ENCODE data around the gene GALNT8.

The GALNT8 gene

GRCh38 chr12:4796694-4797482, 76.7 kb downstream of the GALNT8 start:
- DNase-seq (ENCODE audit: low read depth in 2 of 2), result no peak

GRCh38 chr12:4800555-4800954, 80.4 kb downstream of the GALNT8 start:
- no peak for DNase-seq (ENCODE audit: low read depth in 2 of 2)

- no peak for DNase-seq (ENCODE audit: low read depth in 2 of 2)
Measured at GRCh38 chr12:4802841-4803240, 82.6 kb downstream of the GALNT8 start.

GRCh38 chr12:4806439-4807115, 86.4 kb downstream of the GALNT8 start:
- DNase-seq (ENCODE audit: low read depth in 2 of 2), result no peak

DNA sequence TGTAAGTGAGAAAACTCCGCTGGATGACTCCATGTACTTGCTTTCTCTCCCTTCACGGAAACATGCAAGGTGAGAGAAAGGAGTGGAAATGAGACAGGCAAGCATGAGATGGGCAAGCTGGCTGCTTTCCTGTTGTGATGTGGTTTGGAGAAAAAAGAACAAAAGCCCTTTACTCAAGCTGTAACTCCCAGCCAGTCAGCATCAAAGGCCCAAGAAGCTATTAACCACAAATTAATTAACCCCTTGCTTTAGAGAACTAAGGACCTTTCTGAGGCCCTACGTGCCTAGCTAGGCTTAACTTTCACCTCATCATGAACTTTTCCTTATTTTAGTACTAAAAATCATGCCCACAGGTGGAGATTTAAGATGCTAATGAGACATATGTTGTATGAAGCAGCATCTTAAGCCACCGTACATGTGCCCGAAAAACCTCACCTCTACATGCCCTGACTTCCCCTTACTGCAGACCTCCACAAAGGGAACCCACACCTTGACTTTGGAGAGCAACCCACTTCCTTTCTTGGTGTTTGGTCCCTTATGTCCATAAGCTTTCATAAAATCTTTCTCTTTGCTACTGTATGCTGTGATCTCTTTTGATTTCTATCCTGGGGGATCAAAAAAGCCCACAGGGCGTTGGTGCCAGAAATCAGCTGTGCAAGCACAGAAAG, 87.0 kb downstream of the GALNT8 start:
- no peak for DNase-seq (ENCODE audit: low read depth in 2 of 2)

GRCh38 chr12:4807813-4808212, 87.6 kb downstream of the GALNT8 start:
- DNase-seq (ENCODE audit: low read depth in 2 of 2), result no peak

- DNase-seq (ENCODE audit: low read depth in 2 of 2), result no peak
Measured at GRCh38 chr12:4809013-4809448, 88.8 kb downstream of the GALNT8 start.

DNA sequence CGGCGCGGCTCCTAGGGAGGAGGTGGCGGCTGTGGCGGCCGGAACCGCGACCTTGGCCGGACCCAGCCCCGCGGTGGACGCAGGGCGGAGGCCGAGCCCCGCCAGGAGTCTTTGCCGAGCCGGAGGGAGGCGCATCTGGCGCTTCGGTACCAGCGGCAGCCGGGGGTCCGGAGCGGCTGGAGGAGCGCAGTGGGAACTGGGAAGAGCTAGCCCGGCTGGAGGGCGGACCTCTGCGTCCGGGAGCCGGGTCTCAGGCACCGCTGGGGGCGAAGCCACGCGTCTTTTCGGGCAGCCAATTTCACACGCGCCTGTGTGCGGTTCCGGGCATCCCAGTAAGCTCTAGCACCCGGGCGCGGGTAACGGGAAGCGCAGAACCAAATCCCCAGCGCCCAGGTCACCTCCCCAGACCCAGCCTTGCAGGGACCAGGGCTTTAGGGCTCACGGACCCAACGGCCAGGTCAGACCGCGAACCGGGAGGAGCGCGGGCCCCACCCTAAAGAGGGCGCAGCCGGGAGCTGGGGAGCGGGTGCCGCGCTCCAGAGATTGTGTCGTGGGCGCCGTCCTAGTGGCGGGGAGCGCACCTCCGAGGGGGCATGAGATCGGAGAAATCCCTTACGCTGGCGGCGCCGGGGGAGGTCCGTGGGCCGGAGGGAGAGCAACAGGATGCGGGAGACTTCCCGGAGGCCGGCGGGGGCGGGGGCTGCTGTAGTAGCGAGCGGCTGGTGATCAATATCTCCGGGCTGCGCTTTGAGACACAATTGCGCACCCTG, 89.4 kb downstream of the GALNT8 start:
- DNase-seq (ENCODE audit: low read depth in 2 of 2), result no peak

DNA sequence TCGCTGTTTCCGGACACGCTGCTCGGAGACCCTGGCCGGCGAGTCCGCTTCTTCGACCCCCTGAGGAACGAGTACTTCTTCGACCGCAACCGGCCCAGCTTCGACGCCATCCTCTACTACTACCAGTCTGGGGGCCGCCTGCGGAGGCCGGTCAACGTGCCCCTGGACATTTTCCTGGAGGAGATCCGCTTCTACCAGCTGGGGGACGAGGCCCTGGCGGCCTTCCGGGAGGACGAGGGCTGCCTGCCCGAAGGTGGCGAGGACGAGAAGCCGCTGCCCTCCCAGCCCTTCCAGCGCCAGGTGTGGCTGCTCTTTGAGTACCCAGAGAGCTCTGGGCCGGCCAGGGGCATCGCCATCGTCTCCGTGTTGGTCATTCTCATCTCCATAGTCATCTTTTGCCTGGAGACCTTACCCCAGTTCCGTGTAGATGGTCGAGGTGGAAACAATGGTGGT, 90.0 kb downstream of the GALNT8 start:
- DNase-seq (ENCODE audit: low read depth in 2 of 2), result no peak

- no peak for DNase-seq (ENCODE audit: low read depth in 2 of 2)
Measured at GRCh38 chr12:4812624-4813327, 92.6 kb downstream of the GALNT8 start.

DNA sequence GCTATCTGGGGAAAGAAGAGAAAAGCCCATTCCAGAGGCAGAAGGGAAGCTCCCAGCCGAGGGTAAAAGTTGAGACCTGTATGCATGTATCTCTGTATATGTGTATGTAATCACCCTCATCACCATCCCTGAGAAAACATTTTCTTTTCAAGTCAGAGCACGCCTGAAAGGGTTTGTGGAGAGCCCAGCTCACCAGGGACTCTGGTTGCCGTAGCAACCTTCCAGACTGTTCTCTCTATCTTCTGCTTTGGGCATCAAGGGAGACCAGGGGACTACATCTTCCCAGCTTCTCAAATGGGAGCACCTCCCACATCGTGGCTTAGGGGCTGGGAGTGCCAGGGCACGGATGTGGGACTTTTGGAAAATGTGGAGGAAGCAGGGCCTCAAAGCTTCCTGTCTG, 93.5 kb downstream of the GALNT8 start:
- DNase-seq (ENCODE audit: low read depth in 2 of 2), result no peak

DNA sequence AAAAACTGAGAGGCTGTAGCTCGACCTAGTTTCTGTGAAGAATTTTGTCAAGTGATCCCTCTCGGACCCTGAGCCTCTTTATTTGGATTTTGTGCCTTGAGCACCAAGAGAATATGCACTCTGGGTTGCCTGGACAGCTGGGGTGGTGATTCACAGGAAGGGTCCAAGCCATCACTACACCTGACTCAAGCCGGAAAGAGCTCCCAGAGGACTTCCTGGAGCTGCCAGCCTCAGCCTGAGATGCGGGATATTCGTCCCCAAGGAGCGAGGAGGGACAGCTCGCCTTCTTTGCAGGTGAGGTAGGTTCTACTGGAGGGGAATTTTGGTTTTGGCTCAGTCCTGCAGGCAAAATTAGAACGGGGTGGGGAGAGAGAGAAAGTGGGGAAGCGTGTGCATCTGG, 94.3 kb downstream of the GALNT8 start:
- DNase-seq (ENCODE audit: low read depth in 2 of 2), result no peak

DNA sequence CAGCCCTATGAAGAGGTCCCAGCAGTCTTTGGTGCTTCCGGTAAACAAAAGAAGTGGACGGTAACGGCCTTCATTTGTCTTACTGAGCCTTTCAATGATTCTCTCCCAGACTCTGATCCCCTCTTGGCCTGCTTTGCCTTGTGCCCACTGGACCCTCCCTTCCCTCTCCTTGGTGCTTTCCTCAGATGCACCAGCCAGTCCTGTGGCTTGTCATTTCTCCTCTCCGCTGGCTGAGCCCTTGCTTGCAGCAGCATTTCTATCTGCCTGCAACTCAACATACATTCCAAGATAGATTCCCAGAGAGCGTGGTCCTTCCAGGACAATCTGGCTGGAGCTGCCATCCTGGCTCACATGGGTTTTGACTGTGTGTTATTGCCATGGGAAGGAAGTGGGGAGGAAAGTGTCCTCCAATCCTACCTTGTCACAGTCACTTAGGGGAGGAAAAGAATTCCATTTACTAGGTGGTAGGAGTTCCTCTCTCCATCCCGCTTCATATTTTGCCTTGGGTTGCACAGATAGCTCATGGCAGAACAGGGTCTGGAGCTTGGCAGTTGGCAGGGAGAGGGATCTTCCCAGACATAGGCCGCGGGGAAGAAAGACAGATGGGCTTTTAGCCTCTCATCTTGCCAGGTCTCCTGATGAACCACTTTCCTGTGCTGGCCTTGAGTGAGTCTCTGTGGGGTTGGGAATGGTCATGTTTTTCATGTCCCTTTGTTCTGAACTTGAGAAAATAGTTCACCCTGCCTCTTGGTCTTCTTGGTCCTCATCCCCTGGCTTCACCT, 96.7 kb downstream of the GALNT8 start:
- no peak for DNase-seq (ENCODE audit: low read depth in 2 of 2)

- no peak for DNase-seq (ENCODE audit: low read depth in 2 of 2)
Measured at GRCh38 chr12:4817880-4818279, 97.7 kb downstream of the GALNT8 start.

- DNase-seq (ENCODE audit: low read depth in 2 of 2), result no peak
Measured at GRCh38 chr12:4819654-4820053, 99.5 kb downstream of the GALNT8 start.

GRCh38 chr12:4820971-4821370, 100.8 kb downstream of the GALNT8 start:
- no peak for DNase-seq (ENCODE audit: low read depth in 2 of 2)
